HEK293T (cell line): ENCODE measurements around the gene LYPD1.

ENCODE experiments used
- CTCF ChIA-PET: fragments of 350-600 bp; formaldehyde crosslinking; extraction: SDS; loops from one replicate; lab custom pipeline; 2021; ENCODE audit warnings: antibody characterized with exemption, inconsistent platforms; lab: Yijun Ruan, JAX
- POLR2A ChIA-PET: fragments of 350-600 bp; formaldehyde crosslinking; extraction: SDS; loops from one replicate; lab custom pipeline; 2020; ENCODE audit warnings: antibody characterized with exemption, inconsistent platforms; lab: Yijun Ruan, JAX
- DNase-seq: peaks from one replicate; pipeline ENCODE4 v3.0.0; 2012; ENCODE audit warnings: mixed read lengths; ENCODE audit errors: extremely low spot score
- ARNT ChIP-seq: fragments of 450-650 bp; IDR thresholded peaks from 2 replicates; pipeline ENCODE4 v1.6.1; 2017; ENCODE audit warnings: mild to moderate bottlenecking
- BHLHE40 ChIP-seq: fragments of 450-650 bp; IDR thresholded peaks from 2 replicates; pipeline ENCODE4 v1.6.1; 2016; ENCODE audit warnings: mild to moderate bottlenecking, moderate library complexity, borderline replicate concordance
- CTBP1 ChIP-seq: fragments of 450-650 bp; IDR thresholded peaks from 2 replicates; pipeline ENCODE4 v1.6.1; 2016; ENCODE audit warnings: borderline replicate concordance
- ELF4 ChIP-seq: fragments of 450-650 bp; IDR thresholded peaks from 2 replicates; pipeline ENCODE4 v1.6.1; 2017; ENCODE audit warnings: antibody characterized with exemption
- FOXA1 ChIP-seq: fragments of 450-650 bp; IDR thresholded peaks from 2 replicates; pipeline ENCODE4 v1.6.1; 2016; ENCODE audit warnings: mild to moderate bottlenecking
- FOXK2 ChIP-seq: fragments of 450-650 bp; IDR thresholded peaks from 2 replicates; pipeline ENCODE4 v1.6.1; 2016; ENCODE audit warnings: mild to moderate bottlenecking
- FOXM1 ChIP-seq: fragments of 450-650 bp; IDR thresholded peaks from 2 replicates; pipeline ENCODE4 v1.6.1; 2017; ENCODE audit warnings: mild to moderate bottlenecking, borderline replicate concordance
- HDGF ChIP-seq: fragments of 450-650 bp; IDR thresholded peaks from 2 replicates; pipeline ENCODE4 v1.6.1; 2017; ENCODE audit warnings: antibody characterized with exemption, borderline replicate concordance
- L3MBTL2 ChIP-seq: fragments of 450-650 bp; conservative IDR thresholded peaks from 2 replicates; pipeline ENCODE4 v1.6.1; 2016; ENCODE audit warnings: mild to moderate bottlenecking
- LEF1 ChIP-seq: fragments of 450-650 bp; IDR thresholded peaks from 2 replicates; pipeline ENCODE4 v1.6.1; 2017; ENCODE audit warnings: mild to moderate bottlenecking, borderline replicate concordance
- NFRKB ChIP-seq: fragments of 450-650 bp; IDR thresholded peaks from 2 replicates; pipeline ENCODE4 v1.6.1; 2016; ENCODE audit warnings: mild to moderate bottlenecking, moderate library complexity
- PKNOX1 ChIP-seq: fragments of 450-650 bp; IDR thresholded peaks from 2 replicates; pipeline ENCODE4 v1.6.1; 2016
- SP1 ChIP-seq: fragments of 450-650 bp; IDR thresholded peaks from 2 replicates; pipeline ENCODE4 v1.6.1; 2017
- SUZ12 ChIP-seq: fragments of 450-650 bp; IDR thresholded peaks from 2 replicates; pipeline ENCODE4 v1.6.1; 2016; ENCODE audit warnings: mild to moderate bottlenecking
- TARDBP ChIP-seq: fragments of 450-650 bp; IDR thresholded peaks from 2 replicates; pipeline ENCODE4 v1.6.1; 2016
- ZNF384 ChIP-seq: fragments of 450-650 bp; IDR thresholded peaks from 2 replicates; pipeline ENCODE4 v1.6.1; 2016

LYPD1 gene

GRCh38 chr2:132607426-132608090, 62.4 kb downstream of the LYPD1 start:
- POLR2A ChIA-PET, result no interaction called here
- CTCF ChIA-PET, result no interaction called here
- TF ChIP-seq L3MBTL2 (no peak), NFRKB (no peak), BHLHE40 (no peak), HDGF (no peak), PKNOX1 (no peak), FOXK2 (no peak), TARDBP (no peak), SUZ12 (no peak), SP1 (no peak), FOXM1 (no peak), FOXA1 (no peak), CTBP1 (no peak), ELF4 (no peak), LEF1 (no peak), ZNF384 (no peak), ARNT (no peak)
- DNase-seq, result no peak

GRCh38 chr2:132606649-132607048, 63.4 kb downstream of the LYPD1 start:
- DNase-seq, result no peak
- ChIA-PET POLR2A (no interaction called here), CTCF (no interaction called here)
- TF ChIP-seq L3MBTL2 (no peak), SP1 (no peak), BHLHE40 (no peak), SUZ12 (no peak), FOXM1 (no peak), ARNT (no peak), LEF1 (no peak), ELF4 (no peak), PKNOX1 (no peak), FOXA1 (no peak), TARDBP (no peak), ZNF384 (no peak), HDGF (no peak), NFRKB (no peak), FOXK2 (no peak), CTBP1 (no peak)

GRCh38 chr2:132605236-132606180, 64.5 kb downstream of the LYPD1 start:
- ChIA-PET POLR2A (no interaction called here), CTCF (no interaction called here)
- DNase-seq, result no peak

GRCh38 chr2:132604561-132604960, 65.4 kb downstream of the LYPD1 start:
- ChIA-PET CTCF (no interaction called here), POLR2A (no interaction called here)
- no peak for DNase-seq
- TF ChIP-seq HDGF, result no peak

More at GRCh38 chr2:132605236-132606180, 64.5 kb downstream of the LYPD1 start:
- TF ChIP-seq SP1 (no peak), NFRKB (no peak), LEF1 (no peak), ZNF384 (no peak), CTBP1 (no peak), ELF4 (no peak), PKNOX1 (no peak), HDGF (no peak), FOXA1 (no peak), FOXM1 (no peak), FOXK2 (no peak), TARDBP (no peak), ARNT (no peak), BHLHE40 (no peak), SUZ12 (no peak), L3MBTL2 (no peak)

GRCh38 chr2:132599556-132599955, 70.4 kb downstream of the LYPD1 start:
- TF ChIP-seq PKNOX1 (no peak), FOXA1 (no peak), NFRKB (no peak), L3MBTL2 (no peak), SP1 (no peak), FOXM1 (no peak)
- CTCF ChIA-PET, result no interaction called here
- POLR2A ChIA-PET, result no interaction called here
- no peak for DNase-seq
